IPS-18c (cell line): Measurements from ENCODE around the gene CEP350.

ENCODE experiments used
- H3K4me3 ChIP-seq: 2 replicates; pipeline ENCODE4 v1.7.0; 2013; ENCODE audit warnings: low read depth, mild to moderate bottlenecking, low read length, moderate library complexity; ENCODE audit not compliant: insufficient read depth
- H3K9me3 ChIP-seq: one replicate; pipeline ENCODE4 v1.6.1; 2013; ENCODE audit warnings: mild to moderate bottlenecking, low read length, moderate library complexity; ENCODE audit not compliant: control insufficient read depth, insufficient read depth

Gene CEP350

GRCh38 chr1:180028864-180029263 is 74.3 kb downstream of the CEP350 start:
- Histone ChIP-seq H3K4me3 (no peak overlapping the region), H3K9me3 (no peaks in the 10 kb centered on the region)

GRCh38 chr1:180029524-180030135 is 75.0 kb downstream of the CEP350 start:
- no peaks in the 10 kb centered on the region for H3K9me3 ChIP-seq

GRCh38 chr1:180031664-180032063 is 77.1 kb downstream of the CEP350 start:
- Histone ChIP-seq H3K4me3 (no peak overlapping the region), H3K9me3 (no peaks in the 10 kb centered on the region)

More at GRCh38 chr1:180029524-180030135, 75.0 kb downstream of the CEP350 start:
- no peak overlapping the region for H3K4me3 ChIP-seq

- H3K9me3 ChIP-seq: no peaks in the 10 kb centered on the region
- H3K4me3 ChIP-seq: no peak overlapping the region
These were observed 78.8 kb downstream of the CEP350 start for GRCh38 chr1:180033390-180033789.

DNA sequence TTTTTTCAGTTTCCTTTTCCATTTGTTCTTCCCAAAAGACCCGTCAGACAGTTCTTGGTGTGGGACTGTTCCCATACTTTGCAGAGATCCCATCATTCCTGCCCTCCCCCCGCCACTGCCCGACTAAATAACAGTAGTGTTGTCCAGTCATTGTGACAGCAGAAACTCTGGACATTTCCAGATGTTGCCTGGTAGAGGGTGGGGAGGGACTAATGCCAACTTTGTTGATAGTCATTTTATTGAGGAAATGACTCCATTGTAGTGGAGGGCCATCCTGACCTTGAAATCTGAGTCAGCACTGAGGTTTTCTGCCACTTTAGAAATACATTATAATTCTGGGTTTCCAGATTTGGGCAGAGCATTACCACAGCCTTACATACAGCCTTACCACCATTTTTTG is 85.4 kb downstream of the CEP350 start:
- Histone ChIP-seq H3K9me3 (no peaks in the 10 kb centered on the region), H3K4me3 (no peak overlapping the region)

DNA sequence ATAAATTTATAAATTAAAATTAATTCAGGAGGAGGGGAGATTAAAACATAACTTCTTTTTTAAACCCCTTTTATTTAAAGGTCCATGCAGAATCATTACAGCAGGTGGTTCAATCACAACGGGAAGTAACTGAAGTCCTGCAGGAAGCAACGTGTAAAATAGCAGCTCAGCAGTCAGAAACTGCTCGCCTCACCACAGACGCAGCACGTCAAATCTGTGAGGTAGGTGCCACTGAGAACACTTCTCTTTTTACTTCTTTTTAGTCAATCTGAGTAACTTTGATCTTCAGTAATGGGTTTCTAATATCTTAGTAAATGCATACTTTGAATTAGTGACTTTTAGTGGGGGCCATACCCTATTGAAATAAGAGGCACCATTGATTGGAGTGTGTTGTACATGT is 87.0 kb downstream of the CEP350 start:
- Histone ChIP-seq H3K9me3 (no peaks in the 10 kb centered on the region), H3K4me3 (no peak overlapping the region)

DNA sequence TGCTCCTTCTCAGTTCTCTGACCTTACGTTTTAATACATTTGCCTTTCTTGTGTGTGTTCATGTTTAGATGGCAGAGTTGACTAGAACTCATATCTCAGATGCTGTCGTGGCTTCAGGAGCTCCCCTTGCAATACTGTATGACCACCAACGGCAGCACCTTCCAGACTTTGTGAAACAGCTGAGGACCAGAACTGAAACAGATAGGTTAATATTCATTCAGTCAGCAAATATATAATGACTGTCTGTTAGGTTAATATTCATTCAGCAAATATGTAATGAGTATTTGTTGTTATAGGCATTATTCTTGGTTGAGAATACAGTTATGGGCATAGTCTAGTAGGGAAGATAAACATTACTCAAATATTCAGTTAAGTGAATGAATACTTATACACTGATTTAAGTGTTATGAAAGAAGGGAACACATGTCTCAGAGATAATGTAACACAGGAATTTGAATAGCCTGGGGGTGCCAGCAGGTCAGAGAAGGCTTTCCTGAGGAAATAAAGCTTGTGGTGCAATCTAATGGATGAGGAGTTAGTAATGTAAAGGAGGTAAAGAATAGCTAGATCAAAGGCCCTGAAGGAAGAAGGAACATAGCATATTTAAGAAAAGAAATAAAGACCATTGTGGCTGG is 88.5 kb downstream of the CEP350 start:
- H3K4me3 ChIP-seq: no peak overlapping the region
- H3K9me3 ChIP-seq: no peaks in the 10 kb centered on the region

DNA sequence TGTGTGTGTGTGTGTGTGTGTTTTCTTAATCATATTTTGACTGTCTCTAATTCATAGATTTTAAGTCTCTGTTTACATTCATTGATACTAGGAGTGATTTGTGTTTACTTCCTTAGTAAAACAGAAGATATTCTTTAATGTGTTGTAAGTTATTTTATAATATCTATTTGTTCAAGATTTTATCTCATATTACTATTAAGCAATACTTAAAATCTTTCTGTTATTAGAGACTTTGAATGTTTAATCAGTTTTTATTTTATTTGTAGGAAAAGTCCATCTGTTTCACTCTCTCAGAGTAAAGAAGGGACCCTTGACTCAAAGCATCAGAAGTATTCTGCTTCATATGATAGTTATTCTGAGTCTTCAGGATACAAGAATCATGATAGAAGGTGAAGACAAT is 89.2 kb downstream of the CEP350 start:
- Histone ChIP-seq H3K4me3 (no peak overlapping the region), H3K9me3 (no peaks in the 10 kb centered on the region)

GRCh38 chr1:180046674-180047073 is 92.1 kb downstream of the CEP350 start:
- H3K9me3 ChIP-seq: no peaks in the 10 kb centered on the region
- H3K4me3 ChIP-seq: no peak overlapping the region

DNA sequence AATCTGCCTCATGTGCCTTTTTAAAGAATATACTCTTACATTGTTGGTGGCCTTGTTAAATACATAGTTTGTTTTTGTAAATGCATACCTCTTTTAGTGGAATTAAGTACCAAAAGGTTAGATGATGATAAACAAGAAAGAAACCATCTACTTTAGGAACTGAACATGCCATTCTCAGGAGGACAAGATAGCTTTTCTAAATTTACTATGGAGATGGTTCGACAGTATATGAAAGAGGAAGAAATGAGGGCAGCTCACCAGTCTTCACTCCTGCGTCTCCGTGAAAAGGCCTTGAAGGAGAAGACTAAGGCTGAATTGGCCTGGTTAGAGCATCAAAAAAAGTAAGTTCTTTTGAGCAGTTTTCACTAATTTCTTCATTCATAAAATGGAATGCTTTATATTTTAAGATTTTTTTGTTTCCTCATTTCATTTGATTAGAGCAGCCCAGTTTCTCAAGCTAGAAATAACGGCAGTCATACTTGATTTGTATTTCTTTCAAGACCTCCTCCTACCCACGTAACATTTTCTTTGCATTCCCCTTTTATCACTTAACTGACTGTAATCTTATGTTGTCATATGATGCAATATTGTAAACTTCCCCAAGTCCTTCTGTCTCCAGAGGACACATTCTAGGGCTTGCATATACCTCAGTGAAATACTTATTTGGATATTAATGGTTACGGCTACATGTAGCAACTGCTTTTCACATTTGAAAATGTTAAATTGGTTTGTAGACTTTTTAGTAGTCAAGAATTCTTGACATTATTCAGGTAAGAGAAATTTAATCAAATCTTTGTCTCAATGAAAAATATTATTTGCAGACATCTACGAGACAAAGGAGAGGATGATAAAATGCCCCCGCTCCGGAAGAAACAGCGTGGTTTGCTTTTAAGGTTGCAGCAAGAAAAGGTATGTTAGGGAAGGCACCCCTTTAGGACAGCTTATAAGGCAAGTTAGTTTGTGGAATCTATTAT is 99.3 kb downstream of the CEP350 start:
- H3K9me3 ChIP-seq: no peaks in the 10 kb centered on the region
- no peak overlapping the region for H3K4me3 ChIP-seq

GRCh38 chr1:180057883-180058396 is 103.3 kb downstream of the CEP350 start:
- Histone ChIP-seq H3K4me3 (no peak overlapping the region), H3K9me3 (no peaks in the 10 kb centered on the region)

GRCh38 chr1:180061019-180061418 is 106.4 kb downstream of the CEP350 start:
- H3K9me3 ChIP-seq: no peaks in the 10 kb centered on the region
- H3K4me3 ChIP-seq: no peak overlapping the region

GRCh38 chr1:180062452-180062971 is 107.9 kb downstream of the CEP350 start:
- Histone ChIP-seq H3K9me3 (no peaks in the 10 kb centered on the region), H3K4me3 (no peak overlapping the region)

- H3K9me3 ChIP-seq: no peaks in the 10 kb centered on the region
These were observed 110.8 kb downstream of the CEP350 start for GRCh38 chr1:180065408-180065807.

GRCh38 chr1:180066150-180066549 is 111.5 kb downstream of the CEP350 start:
- Histone ChIP-seq H3K4me3 (no peak overlapping the region), H3K9me3 (no peaks in the 10 kb centered on the region)

More at GRCh38 chr1:180065408-180065807, 110.8 kb downstream of the CEP350 start:
- H3K4me3 ChIP-seq: no peak overlapping the region

DNA sequence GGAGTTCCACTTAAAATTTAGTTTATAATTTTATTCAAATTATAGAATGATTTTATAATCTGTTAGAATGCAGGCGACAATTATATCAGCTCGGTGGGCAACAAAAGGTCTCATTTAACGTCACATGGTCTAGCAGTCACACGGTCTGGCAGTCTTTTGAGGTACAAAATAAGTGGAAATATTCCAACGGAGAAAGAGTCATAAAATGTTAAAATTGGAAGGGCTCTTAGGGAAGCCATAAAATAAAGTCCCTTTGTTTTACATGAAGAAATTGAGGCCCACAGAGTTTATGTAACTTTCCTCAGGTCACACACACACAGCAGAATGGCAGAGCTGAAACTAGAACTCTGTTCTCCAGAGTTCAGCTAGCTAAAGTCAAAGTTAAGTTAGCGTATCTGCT is 115.7 kb downstream of the CEP350 start:
- Histone ChIP-seq H3K4me3 (no peak overlapping the region), H3K9me3 (no peaks in the 10 kb centered on the region)

DNA sequence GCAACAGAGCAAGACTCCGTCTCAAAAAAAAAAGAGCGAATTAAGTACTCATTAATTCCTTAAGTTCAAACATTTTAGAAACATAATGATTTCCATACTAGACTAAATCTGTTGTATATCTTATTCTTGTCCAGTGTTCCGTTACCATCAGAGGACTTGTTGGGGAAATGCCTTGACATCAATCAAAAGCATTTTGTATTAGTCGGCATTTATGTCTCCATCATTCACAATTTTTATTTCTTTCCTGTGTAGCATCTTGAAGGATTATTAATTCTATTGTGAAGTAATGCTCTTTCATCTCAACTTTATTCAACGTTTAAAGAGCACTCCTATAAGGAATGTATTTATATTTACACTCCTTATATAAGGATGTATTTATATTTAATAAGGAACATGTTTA is 117.1 kb downstream of the CEP350 start:
- no peaks in the 10 kb centered on the region for H3K9me3 ChIP-seq

More for the DNA sequence above, 117.1 kb downstream of the CEP350 start:
- no peak overlapping the region for H3K4me3 ChIP-seq
